HepG2 (cell line): ENCODE results near the gene BRINP1. TPM values are rescaled to one million over a fixed set of nuclear protein-coding genes. Genes with fewer than 3 reads are reported as not detected.

ENCODE experiments used
- ATAC-seq: fragments of 200-7000 bp; cut with Tn5 transposase; 3 replicates; pipeline ENCODE4 v1.9.1; 2020; ENCODE audit warnings: mild to moderate bottlenecking, moderate library complexity
- BruUV-seq: library from RNA; stranded (reverse); fragments of 400-500 nt; replicated peaks from 2 replicates; lab custom pipeline; 2021; lab: Mats Ljungman, UMichigan
- CTCF ChIA-PET: fragments of 300-600 bp; formaldehyde crosslinking; extraction: SDS; loops from one replicate; lab custom pipeline; 2021; ENCODE audit warnings: low total read pairs, inconsistent platforms, low intra/inter-chr PET ratio; lab: Yijun Ruan, JAX
- POLR2A ChIA-PET: fragments of 350-600 bp; sonication (Branson Sonifier 250); formaldehyde crosslinking; loops from one replicate; lab custom pipeline; 2020; ENCODE audit warnings: antibody characterized with exemption, inconsistent platforms; lab: Yijun Ruan, JAX
- DNase-seq: peaks from one replicate; pipeline ENCODE4 v3.0.0-alpha.2; 2015; ENCODE audit warnings: low spot score
- FAIRE-seq: peaks from 3 replicates; lab custom pipeline; 2011; peaks lifted over from hg19 to GRCh38; lab: Jason Lieb, UNC
- H2AFZ ChIP-seq: one replicate; pipeline ENCODE4 v1.6.1; 2011; ENCODE audit warnings: low read length, inconsistent platforms
- H3K27ac ChIP-seq: fragments of 300-600 bp; 3 replicates; pipeline ENCODE4 v1.8.0; 2011; ENCODE audit warnings: mixed run types, mild to moderate bottlenecking, mixed read lengths, low read length, inconsistent platforms; ENCODE audit not compliant: insufficient read depth; ENCODE audit errors: extremely low read length
- H3K27me3 ChIP-seq, 2 experiments: fragments of 200-600 bp in 1 of 2; 2 replicates in 1 of 2; 3 replicates in 1 of 2; pipeline versions ENCODE4 v1.6.0 to v1.8.0; 2011; ENCODE audit warnings: low read length in 2 of 2, mild to moderate bottlenecking in 2 of 2, moderate library complexity in 2 of 2, inconsistent platforms in 1 of 2; ENCODE audit not compliant: insufficient read depth in 2 of 2, control insufficient read depth in 1 of 2
- H3K36me3 ChIP-seq, 2 experiments: fragments of 200-600 bp in 1 of 2; replicated peaks in 1 of 2; 2 replicates in 1 of 2; 3 replicates in 1 of 2; pipeline versions ENCODE4 v1.5.1 to v1.8.0; 2011; ENCODE audit warnings: low read length in 2 of 2, inconsistent platforms in 1 of 2; ENCODE audit not compliant: insufficient read depth in 2 of 2, control insufficient read depth in 1 of 2
- H3K4me1 ChIP-seq: 2 replicates; pipeline ENCODE4 v1.5.1; 2012; ENCODE audit warnings: low read length, inconsistent platforms; ENCODE audit not compliant: insufficient read depth
- H3K4me2 ChIP-seq: 2 replicates; pipeline ENCODE4 v1.6.0; 2011; ENCODE audit warnings: low read depth, low read length, inconsistent platforms
- H3K4me3 ChIP-seq, 3 experiments: fragments of 200-600 bp in 1 of 3; sonication (generic), shearing (Covaris generic) in 1 of 3; replicated peaks in 1 of 3; 2 replicates each; pipeline ENCODE4 v1.5.1; 2011 to 2016; ENCODE audit warnings: low read length in 3 of 3, inconsistent platforms in 2 of 3, low read depth in 2 of 3, mild to moderate bottlenecking in 2 of 3, control low read depth in 1 of 3, mixed read lengths in 1 of 3; ENCODE audit not compliant: insufficient read depth in 1 of 3
- H3K79me2 ChIP-seq: one replicate; pipeline ENCODE4 v1.6.1; 2011; ENCODE audit warnings: low read length, inconsistent platforms; ENCODE audit not compliant: insufficient read depth
- H3K9ac ChIP-seq: 2 replicates; pipeline ENCODE4 v1.6.0; 2011; ENCODE audit warnings: mild to moderate bottlenecking, low read depth, low read length, inconsistent platforms; ENCODE audit not compliant: insufficient read depth
- H3K9me3 ChIP-seq: 2 replicates; pipeline ENCODE4 v1.5.1; 2012; ENCODE audit warnings: mild to moderate bottlenecking, low read length
- H4K20me1 ChIP-seq: 2 replicates; pipeline ENCODE4 v1.6.0; 2011; ENCODE audit warnings: inconsistent platforms, mild to moderate bottlenecking, low read length, moderate library complexity; ENCODE audit not compliant: insufficient read depth
- CBX2 ChIP-seq, 2 experiments: fragments of 200-600 bp in 1 of 2; sonication (generic); formaldehyde crosslinking in 1 of 2; IDR thresholded peaks; 2 replicates each; pipeline versions ENCODE4 v1.7.0 to v1.8.1; 2018 to 2022; ENCODE audit warnings: low read depth in 2 of 2, low read length in 1 of 2, mild to moderate bottlenecking in 1 of 2, missing genetic modification reagents in 1 of 2
- CEBPG ChIP-seq: IDR thresholded peaks from 2 replicates; pipeline ENCODE4 v1.6.1; 2016
- HIVEP1 ChIP-seq: sonication (generic); formaldehyde crosslinking; IDR thresholded peaks from 2 replicates; pipeline ENCODE4 v1.4.0; 2020; ENCODE audit warnings: mild to moderate bottlenecking, missing genetic modification reagents
- ISX ChIP-seq: sonication (generic); formaldehyde crosslinking; conservative IDR thresholded peaks from 2 replicates; pipeline ENCODE4 v1.5.0; 2020; ENCODE audit warnings: missing genetic modification reagents
- POLR2AphosphoS5 ChIP-seq: IDR thresholded peaks from 2 replicates; pipeline ENCODE4 v1.6.1; 2012; ENCODE audit warnings: low read depth, low read length
- SOX5 ChIP-seq: IDR thresholded peaks from 2 replicates; pipeline ENCODE4 v1.6.1; 2016; ENCODE audit warnings: borderline replicate concordance
- THYN1 ChIP-seq: sonication (generic); formaldehyde crosslinking; IDR thresholded peaks from 2 replicates; pipeline ENCODE4 v1.8.1; 2023; ENCODE audit warnings: low read depth, mild to moderate bottlenecking, moderate library complexity, missing genetic modification reagents, borderline replicate concordance
- ZNF264 ChIP-seq: sonication (generic); formaldehyde crosslinking; IDR thresholded peaks from 2 replicates; pipeline ENCODE4 v1.4.0; 2020; ENCODE audit warnings: missing genetic modification reagents
- ZNF326 ChIP-seq: sonication (generic); formaldehyde crosslinking; IDR thresholded peaks from 2 replicates; pipeline ENCODE4 v1.4.0; 2020; ENCODE audit warnings: missing genetic modification reagents, borderline replicate concordance
- ZNF614 ChIP-seq: IDR thresholded peaks from 2 replicates; pipeline ENCODE4 v1.6.1; 2018; ENCODE audit warnings: missing biosample characterization, missing genetic modification reagents, inconsistent platforms, borderline replicate concordance
- ZNF747 ChIP-seq: sonication (generic); formaldehyde crosslinking; IDR thresholded peaks from 2 replicates; pipeline ENCODE4 v1.8.1; 2023; ENCODE audit warnings: missing genetic modification reagents, mild to moderate bottlenecking, borderline replicate concordance
- WGBS: methylation state at CpG from one replicate; pipeline ENCODE4 v1.1.6; 2017; ENCODE audit warnings: low lambda C conversion rate; 5-methylcytosine and 5-hydroxymethylcytosine counted together
- in situ Hi-C: cut with HindIII; loops from 2 replicates; pipeline ENCODE4 v1.10.0; 2017; ENCODE audit warnings: low pct_unique_long_range_greater_than_20kb; ENCODE audit not compliant: extremely low pct_ligation_motif_present
- intact Hi-C: fragments of 100-400 bp; cut with micrococcal nuclease; formaldehyde crosslinking; loops from one replicate; pipeline ENCODE4 v1.10.0; 2022; ENCODE audit not compliant: unreplicated experiment
- polyA plus RNA-seq, 8 experiments: library from polyadenylated mRNA; depleted of rRNA in 3 of 8; stranded (reverse) in 7 of 8; unstranded in 1 of 8; fragments of >200 nt; fragmentation: Illumina TruSeq in 4 of 8; extraction: Trizol in 4 of 8; gene quantifications; 2 replicates each; pipeline versions ENCODE4 v1.2.1 to v1.2.3, GENCODE V29; 2011 to 2016; ENCODE audit warnings: low read depth in 4 of 8, missing spikeins in 1 of 8, mixed read lengths in 1 of 8; ENCODE audit not compliant: insufficient read depth in 1 of 8
- total RNA-seq, 5 experiments: library from RNA; depleted of rRNA; stranded (reverse); fragments of >200 nt; fragmentation: Illumina TruSeq; extraction: Trizol; gene quantifications; 2 replicates each; pipeline ENCODE4 v1.2.3, GENCODE V29; 2016; ENCODE audit warnings: low read depth in 1 of 5
- TF ChIP-seq, protein P1 (sequence below): IDR thresholded peaks from 2 replicates; pipeline ENCODE4 v1.6.1; 2012; ENCODE audit warnings: low read depth, low read length, improper control_type of control experiment
- TF ChIP-seq, protein P2 (sequence below): sonication (generic); formaldehyde crosslinking; conservative IDR thresholded peaks from 2 replicates; pipeline ENCODE4 v1.4.0; 2020; ENCODE audit warnings: missing genetic modification reagents
- TF ChIP-seq, protein P3 (sequence below): sonication (generic); formaldehyde crosslinking; IDR thresholded peaks from 2 replicates; pipeline ENCODE4 v1.4.0; 2020; ENCODE audit warnings: missing genetic modification reagents; ENCODE audit errors: not compliant biosample characterization
- TF ChIP-seq, protein P4 (sequence below): sonication (generic); formaldehyde crosslinking; IDR thresholded peaks from 2 replicates; pipeline ENCODE4 v1.9.0; 2021; ENCODE audit warnings: missing genetic modification reagents, mild to moderate bottlenecking, borderline replicate concordance
- TF ChIP-seq, protein P5 (sequence below): sonication (generic); formaldehyde crosslinking; IDR thresholded peaks from 2 replicates; pipeline ENCODE4 v1.5.0; 2020; ENCODE audit warnings: mild to moderate bottlenecking, low read depth, missing genetic modification reagents, borderline replicate concordance

The BRINP1 gene
- total and polyA plus RNA-seq, 2 of the 13 experiments (the other 11 are each of a cell fraction or from before 2014, with no cell fraction given) = not detected

DNA sequence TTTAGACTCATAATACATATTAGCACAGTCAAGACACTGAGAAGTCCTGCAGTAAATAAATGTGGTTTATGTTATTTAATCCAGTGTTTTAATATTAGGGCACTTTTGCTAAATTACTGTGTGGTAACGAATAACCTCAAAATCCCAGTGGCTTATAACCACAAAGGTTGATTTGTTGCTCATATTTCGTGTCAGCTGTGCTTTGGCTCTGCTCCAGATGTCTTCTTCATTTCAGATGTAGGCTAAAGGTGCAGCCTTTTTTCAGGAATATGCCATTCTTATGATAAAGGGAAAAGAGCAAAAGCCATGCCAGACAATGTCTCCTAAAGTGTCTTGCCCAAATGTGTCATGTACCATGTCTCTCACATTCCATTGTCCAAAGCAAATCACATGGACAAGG is 144.8 kb downstream of the BRINP1 start (continued):
- no peak for TF ChIP-seq ISX
- TF ChIP-seq CEBPG (CRISPR knock-in tag) = no peak
- TF ChIP-seq, all 625 proteins: peak for 0

DNA sequence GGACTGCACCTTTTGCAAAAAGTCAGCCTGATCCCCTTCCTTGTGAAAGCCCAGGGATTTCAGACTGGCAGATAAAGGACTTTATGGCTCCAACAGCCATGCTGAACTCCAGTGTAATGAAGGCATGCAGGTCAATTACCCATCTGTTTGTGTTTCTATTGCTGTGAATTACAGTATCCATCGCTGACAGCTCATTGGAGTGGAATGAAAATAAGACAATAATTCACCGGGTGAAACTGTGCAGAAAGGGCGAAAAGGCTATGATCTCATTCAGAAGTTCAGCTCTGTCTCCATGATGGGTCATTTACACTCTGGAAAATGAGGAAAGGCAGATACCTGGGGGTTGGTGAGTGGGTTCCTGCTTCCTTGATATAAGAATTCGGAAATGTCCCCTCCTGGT is 148.0 kb downstream of the BRINP1 start:
- Histone ChIP-seq H3K36me3 (no peaks in the 10 kb centered on the region), H3K9ac (no peak overlapping the region), H3K9me3 (no peaks in the 10 kb centered on the region), H3K4me2 (no peak overlapping the region), H3K79me2 (no peaks in the 10 kb centered on the region), H2AFZ (no peak overlapping the region), H4K20me1 (no peaks in the 10 kb centered on the region), H3K27me3 (no peaks in the 10 kb centered on the region), H3K4me1 (no peaks in the 10 kb centered on the region), H3K4me3 (no peak overlapping the region), H3K27ac (no peak overlapping the region)
- ChIA-PET POLR2A (no interaction called here), CTCF (no interaction called here)
- no peak for FAIRE-seq
- no peak for ATAC-seq
- WGBS = 11% methylated on average over 4 of the region's 4 CpGs
- in situ Hi-C loops = no loop called here
- intact Hi-C loops = no loop called here
- no TSS peak for BruUV-seq
- no peak for DNase-seq
- TF ChIP-seq ZNF326 (CRISPR knock-in tag) (no peak), SOX5 (CRISPR knock-in tag) (no peak), POLR2AphosphoS5 (no peak), ZNF614 (CRISPR knock-in tag) (no peak), CBX2 (IDR thresholded peaks at IDR 0.05; ENCODE audit: low read depth, low read length) (no peak), CBX2 (CRISPR knock-in tag; IDR thresholded peaks at IDR 0.05; ENCODE audit: low read depth) (no peak), THYN1 (CRISPR knock-in tag) (no peak), ZNF747 (no peak), ZNF264 (no peak), HIVEP1 (no peak)
- TF ChIP-seq, protein P1, sequence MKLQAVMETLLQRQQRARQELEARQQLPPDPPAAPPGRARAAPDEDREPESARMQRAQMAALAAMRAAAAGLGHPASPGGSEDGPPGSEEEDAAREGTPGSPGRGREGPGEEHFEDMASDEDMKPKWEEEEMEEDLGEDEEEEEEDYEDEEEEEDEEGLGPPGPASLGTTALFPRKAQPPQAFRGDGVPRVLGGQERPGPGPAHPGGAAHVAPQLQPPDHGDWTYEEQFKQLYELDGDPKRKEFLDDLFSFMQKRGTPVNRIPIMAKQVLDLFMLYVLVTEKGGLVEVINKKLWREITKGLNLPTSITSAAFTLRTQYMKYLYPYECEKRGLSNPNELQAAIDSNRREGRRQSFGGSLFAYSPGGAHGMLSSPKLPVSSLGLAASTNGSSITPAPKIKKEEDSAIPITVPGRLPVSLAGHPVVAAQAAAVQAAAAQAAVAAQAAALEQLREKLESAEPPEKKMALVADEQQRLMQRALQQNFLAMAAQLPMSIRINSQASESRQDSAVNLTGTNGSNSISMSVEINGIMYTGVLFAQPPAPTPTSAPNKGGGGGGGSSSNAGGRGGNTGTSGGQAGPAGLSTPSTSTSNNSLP = no peak
- TF ChIP-seq, protein P2, sequence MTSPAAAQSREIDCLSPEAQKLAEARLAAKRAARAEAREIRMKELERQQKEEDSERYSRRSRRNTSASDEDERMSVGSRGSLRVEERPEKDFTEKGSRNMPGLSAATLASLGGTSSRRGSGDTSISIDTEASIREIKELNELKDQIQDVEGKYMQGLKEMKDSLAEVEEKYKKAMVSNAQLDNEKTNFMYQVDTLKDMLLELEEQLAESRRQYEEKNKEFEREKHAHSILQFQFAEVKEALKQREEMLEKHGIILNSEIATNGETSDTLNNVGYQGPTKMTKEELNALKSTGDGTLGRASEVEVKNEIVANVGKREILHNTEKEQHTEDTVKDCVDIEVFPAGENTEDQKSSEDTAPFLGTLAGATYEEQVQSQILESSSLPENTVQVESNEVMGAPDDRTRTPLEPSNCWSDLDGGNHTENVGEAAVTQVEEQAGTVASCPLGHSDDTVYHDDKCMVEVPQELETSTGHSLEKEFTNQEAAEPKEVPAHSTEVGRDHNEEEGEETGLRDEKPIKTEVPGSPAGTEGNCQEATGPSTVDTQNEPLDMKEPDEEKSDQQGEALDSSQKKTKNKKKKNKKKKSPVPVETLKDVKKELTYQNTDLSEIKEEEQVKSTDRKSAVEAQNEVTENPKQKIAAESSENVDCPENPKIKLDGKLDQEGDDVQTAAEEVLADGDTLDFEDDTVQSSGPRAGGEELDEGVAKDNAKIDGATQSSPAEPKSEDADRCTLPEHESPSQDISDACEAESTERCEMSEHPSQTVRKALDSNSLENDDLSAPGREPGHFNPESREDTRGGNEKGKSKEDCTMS = no peak
- TF ChIP-seq, protein P3, sequence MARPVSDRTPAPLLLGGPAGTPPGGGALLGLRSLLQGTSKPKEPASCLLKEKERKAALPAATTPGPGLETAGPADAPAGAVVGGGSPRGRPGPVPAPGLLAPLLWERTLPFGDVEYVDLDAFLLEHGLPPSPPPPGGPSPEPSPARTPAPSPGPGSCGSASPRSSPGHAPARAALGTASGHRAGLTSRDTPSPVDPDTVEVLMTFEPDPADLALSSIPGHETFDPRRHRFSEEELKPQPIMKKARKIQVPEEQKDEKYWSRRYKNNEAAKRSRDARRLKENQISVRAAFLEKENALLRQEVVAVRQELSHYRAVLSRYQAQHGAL (CRISPR knock-in tag) = no peak
- TF ChIP-seq, protein P4, sequence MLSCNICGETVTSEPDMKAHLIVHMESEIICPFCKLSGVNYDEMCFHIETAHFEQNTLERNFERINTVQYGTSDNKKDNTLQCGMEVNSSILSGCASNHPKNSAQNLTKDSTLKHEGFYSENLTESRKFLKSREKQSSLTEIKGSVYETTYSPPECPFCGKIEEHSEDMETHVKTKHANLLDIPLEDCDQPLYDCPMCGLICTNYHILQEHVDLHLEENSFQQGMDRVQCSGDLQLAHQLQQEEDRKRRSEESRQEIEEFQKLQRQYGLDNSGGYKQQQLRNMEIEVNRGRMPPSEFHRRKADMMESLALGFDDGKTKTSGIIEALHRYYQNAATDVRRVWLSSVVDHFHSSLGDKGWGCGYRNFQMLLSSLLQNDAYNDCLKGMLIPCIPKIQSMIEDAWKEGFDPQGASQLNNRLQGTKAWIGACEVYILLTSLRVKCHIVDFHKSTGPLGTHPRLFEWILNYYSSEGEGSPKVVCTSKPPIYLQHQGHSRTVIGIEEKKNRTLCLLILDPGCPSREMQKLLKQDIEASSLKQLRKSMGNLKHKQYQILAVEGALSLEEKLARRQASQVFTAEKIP (CRISPR knock-in tag) = no peak
- TF ChIP-seq, protein P5, sequence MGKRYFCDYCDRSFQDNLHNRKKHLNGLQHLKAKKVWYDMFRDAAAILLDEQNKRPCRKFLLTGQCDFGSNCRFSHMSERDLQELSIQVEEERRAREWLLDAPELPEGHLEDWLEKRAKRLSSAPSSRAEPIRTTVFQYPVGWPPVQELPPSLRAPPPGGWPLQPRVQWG (CRISPR knock-in tag) = no peak
